Left ventricle myocardium superior (tissue), 1 donor: ENCODE results near the gene POLR3GL. TPM values are rescaled to one million over a fixed set of nuclear protein-coding genes. Genes with fewer than 3 reads are reported as not detected.
"Not testable (repeated sequence)": the region's sequence is repeated elsewhere in the genome, so short reads cannot be mapped to it uniquely, and the experiment has no call there.

Experiments
- ATAC-seq: fragments of 200-7000 bp; cut with Tn5 transposase; one replicate; pipeline ENCODE4 v1.9.1; 2020; ENCODE audit warnings: mild to moderate bottlenecking, moderate library complexity
- DNase-seq: peaks from one replicate; pipeline ENCODE4 v3.0.0-alpha.2; 2020
- intact Hi-C: fragments of 100-400 bp; cut with micrococcal nuclease; formaldehyde crosslinking; loops from one replicate; pipeline ENCODE4 v1.11.0; 2022
- total RNA-seq: library from RNA; stranded (reverse); fragmentation: NEBNext Ultra II Directional; extraction: Animal tissue kit (Norgen Biotek cat#: 25700); gene quantifications from one replicate; pipeline ENCODE4 v1.2.1, GENCODE V29; 2021
- donor health status: DM: no; HTN: yes; CAD: no; lungs with severe emphysema.

The POLR3GL gene
- total RNA-seq, 1 donor from 2014 or later = 44.0 TPM

GRCh38 chr1:146001709-146002108, 37.2 kb downstream of the POLR3GL start:
- DNase-seq (no peak), ATAC-seq (no peak)
- intact Hi-C loops = no loop called here

DNA sequence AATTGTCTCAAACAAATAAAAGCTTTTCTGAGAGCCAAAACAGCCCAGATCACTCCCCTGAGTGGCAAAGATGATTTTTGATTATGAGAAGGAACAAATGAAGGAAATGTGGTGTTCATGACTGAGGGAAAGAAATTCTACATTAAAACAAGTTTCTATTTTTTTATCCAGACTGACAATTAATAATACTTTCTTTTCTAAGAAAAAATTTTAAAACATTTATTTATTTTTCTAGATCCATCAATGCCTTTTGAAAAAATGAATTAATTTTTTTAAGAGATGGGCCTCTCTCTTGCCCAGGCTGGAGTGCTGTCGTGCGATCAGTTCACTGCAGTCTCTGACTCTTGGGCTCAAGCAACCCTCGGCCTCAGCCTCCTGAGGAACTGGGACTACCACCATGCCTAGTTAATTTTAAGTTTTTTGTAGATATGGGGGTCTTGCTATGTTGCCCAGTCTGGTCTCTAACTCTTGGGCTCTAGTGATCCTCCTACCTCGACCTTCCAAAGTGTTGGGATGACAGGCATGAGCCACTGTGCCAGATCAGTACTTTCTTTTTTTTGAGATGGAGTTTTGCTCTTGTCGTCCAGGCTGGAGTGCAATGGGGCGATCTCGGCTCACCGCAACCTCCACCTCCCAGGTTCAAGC, 43.1 kb downstream of the POLR3GL start:
- no peak for DNase-seq
- intact Hi-C loops = no loop called here
- peak; percentile 15 for ATAC-seq

DNA sequence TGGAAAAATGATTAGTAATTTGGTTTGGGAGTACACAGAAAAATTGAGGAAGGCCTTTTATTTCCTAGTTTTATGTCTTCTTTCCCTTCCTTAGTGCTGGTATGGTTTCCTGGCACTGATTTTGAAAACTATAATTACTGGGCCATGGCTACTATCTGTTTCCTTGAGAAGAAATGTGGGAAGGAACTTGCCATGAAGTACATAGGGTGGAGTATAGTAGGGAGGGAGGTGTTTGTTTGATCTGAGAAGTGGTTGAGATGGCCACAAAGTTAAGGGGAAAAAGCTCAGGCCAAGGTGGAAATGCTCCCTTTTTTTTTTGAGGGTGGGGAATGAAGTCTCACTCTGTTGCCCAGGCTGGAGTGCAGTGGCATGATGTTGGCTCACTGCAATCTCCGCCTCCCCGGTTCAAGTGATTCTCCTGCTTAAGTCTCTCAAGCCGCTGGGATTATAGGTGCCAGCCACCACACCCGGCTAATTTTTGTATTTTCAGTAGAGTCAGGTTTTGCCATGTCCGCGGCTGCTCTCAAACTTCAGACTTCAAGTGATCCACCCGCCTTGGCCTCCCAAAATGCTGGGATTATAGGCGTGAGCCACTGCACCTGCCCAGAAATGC, 45.7 kb downstream of the POLR3GL start:
- intact Hi-C loops = loop anchor here (5.0 kb wide), 2 partner anchors 33 to 163 kb away; partner anchors contain the start of gene NUDT17
- ATAC-seq (peak; percentile 33), DNase-seq (no peak)

DNA sequence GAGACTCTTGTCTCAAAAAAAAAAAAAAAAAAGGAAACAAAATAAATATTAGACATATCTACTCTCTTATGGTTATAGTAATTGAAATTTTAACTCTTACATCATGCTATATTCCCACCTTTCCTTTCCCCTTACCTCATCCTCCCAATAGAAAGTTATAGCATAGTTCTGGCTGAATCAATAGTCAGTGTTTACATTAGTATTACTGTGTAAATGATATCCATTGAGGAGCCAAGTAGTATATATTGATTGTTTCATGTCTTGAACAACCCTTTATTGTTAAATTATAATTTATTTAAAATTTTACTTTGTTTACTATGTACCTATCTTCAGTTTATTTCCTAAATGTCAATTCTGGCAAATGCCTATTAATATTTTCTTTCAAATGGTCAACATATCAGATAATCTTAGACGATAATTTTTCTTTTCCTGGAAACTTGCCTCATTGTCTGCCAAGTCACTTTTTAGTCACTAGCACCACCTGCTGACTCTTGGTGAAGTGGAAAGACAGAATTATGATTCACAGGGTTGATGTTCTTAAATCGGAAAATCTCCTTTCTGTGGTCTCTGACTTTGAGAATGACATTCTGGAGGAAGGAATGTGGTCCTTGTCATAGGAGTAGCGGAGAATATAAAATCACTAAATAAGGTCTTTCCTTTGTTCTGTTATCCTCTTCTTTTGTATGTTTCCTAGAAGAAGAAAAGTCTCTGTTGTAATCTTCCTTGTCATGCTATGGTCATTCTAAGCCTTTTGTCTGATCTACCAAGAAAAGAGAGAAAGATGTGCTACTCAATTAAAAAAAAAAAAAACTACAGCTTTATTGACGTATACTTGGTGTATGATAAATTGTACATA, 48.4 kb downstream of the POLR3GL start:
- intact Hi-C loops = loop anchor here (5.0 kb wide), 2 partner anchors 36 to 166 kb away; partner anchors contain the start of gene NUDT17
- ATAC-seq = peak; percentile 29
- DNase-seq = no peak

DNA sequence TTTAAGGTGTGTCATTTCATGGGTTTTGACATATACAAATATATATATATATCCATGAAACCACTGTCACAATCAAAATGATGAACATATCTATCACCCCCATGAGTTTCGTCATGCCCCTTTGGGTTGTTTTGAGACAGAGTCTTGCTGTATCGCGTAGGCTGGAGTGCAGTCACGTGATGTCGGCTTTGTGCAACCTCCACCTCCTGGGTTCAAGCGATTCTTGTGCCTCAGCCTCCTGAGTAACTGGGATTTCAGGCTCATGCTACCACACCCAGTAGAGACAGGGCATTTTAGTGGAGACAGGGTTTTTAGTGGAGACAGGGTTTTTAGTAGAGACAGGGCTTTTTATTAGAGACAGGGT, 49.1 kb downstream of the POLR3GL start:
- DNase-seq (no peak), ATAC-seq (no peak)
- intact Hi-C loops = loop anchor here (5.0 kb wide), 2 partner anchors 36 to 166 kb away; partner anchors contain the start of gene NUDT17

GRCh38 chr1:146016891-146017290, 52.4 kb downstream of the POLR3GL start:
- ATAC-seq = no peak
- intact Hi-C loops = no loop called here
- DNase-seq = no peak

DNA sequence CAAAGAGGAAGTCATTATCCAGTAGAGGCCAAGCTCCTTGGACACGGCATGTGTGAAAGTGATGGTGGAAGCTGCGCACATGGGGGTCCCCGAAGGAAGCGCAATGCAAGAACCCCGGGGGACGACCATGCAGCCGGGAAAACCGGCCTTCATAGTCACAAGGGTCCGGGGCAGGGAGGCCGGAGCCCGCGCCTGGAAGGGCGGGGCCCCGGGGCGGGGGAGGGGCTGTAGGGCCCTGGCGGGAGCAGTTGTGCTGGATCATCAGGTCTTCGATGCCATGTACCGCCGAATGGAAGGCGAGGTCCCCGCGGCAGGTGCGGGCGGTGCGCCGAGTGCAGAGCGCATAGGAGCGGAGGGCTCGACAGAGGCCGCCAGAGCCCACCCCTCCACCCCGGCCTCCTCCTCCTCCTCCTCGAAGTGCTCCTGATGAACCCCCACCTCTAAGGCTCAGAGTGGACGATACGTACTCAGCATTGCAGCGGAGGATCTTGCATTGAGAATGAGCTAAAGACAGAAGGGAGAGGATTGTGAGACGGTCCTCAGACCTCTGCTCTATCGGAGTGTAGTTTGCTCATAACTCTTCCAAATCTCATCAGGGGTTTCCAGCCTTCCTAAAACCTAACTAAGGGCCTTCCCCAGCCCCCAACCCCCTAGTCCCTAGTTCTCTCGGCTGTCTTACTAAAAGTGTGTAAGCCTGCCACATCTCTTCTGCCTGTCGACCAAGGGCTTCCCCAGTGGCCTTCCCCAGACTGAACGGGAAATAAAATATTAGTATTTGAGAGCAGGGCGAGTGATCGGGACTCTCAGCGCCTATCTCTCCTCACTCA, 55.0 kb downstream of the POLR3GL start:
- intact Hi-C loops = no loop called here
- peak; percentile 45 for DNase-seq
- peak; percentile 8 for ATAC-seq

GRCh38 chr1:146020058-146021049, 55.9 kb downstream of the POLR3GL start:
- intact Hi-C loops = no loop called here
- no peak for DNase-seq
- ATAC-seq = peak; percentile 46

- intact Hi-C loops = no loop called here
- DNase-seq (no peak), ATAC-seq (peak; percentile 59)
Observed at GRCh38 chr1:146021050-146021445, 56.6 kb downstream of the POLR3GL start.

DNA sequence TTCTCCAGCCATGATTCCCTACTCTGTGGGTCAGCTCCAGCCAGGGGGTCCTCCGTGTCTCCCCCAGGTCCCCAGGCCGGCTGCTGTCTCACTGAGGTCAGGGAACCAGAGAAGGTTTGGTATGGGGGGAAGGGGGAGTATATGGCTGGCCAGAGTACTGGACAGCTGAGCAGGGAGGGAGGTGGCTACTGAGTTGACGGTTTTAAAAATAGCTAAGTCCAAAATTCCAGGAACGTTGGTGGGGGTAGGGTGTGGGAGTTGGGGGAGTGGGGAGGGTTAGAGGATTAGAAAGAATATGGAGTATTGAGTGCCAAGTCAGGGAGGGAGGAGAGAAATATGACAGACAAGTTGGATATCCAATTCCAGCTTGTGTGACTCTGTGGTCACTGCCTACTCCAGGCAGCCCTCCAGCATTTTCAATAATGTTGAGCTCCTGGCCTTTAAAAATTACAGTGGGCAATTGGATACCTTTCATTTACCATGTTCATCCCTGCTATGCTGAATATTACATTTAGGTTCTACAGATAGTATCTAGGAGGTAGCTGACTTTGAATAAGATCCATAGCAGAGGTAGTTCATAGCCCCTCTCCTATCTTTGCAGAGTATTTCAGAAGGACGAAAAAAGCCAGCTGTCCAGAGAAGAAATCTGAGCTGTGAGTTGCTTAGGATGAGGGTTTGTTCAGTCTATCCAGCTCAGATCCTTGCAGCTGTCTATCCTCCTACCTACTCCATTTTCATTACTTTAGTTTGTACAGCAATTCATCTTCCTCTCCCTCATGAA, 57.3 kb downstream of the POLR3GL start, which contains the start of gene HJV:
Gene HJV, minus strand, starts transcription at position 114 of the 781 bp plus-strand sequence. CDS start 1,504 bp downstream, outside the sequence.
- DNase-seq = no peak
- intact Hi-C loops = no loop called here
- ATAC-seq = peak; percentile 80

DNA sequence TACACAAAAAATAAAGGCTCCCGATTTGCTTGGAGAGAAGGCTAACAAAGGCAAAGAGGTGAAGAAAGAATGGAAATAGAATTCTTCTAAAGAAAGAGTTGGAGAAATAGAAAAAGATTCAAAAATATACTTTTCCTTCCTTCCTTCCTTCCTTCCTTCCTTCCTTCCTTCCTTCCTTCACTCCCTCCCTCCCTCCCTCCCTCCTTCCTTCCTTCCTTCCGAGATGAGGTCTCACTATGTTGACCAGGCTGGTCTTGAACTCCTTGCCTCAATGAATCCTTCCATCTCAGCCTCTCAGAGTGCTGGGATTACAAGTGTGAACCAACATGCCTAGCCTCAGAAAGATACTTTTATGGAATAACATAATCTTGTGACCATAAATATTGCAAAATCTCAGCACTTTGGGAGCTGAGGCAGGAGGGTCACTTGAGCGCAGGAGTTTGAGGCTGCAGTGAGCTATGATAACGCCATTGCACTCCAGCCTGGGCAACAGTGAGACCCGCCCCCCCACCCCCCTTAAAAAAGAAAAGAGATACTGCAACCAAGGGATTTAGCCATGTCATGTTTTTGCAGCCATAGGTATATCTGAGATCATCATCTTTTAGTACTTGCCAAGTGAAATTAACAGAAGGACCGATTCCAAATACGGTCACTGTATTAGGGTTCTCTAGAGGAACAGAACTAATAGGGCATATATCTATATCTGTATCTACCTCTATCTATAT, 58.1 kb downstream of the POLR3GL start:
- ATAC-seq (no peak), DNase-seq (no peak)
- intact Hi-C loops = no loop called here

DNA sequence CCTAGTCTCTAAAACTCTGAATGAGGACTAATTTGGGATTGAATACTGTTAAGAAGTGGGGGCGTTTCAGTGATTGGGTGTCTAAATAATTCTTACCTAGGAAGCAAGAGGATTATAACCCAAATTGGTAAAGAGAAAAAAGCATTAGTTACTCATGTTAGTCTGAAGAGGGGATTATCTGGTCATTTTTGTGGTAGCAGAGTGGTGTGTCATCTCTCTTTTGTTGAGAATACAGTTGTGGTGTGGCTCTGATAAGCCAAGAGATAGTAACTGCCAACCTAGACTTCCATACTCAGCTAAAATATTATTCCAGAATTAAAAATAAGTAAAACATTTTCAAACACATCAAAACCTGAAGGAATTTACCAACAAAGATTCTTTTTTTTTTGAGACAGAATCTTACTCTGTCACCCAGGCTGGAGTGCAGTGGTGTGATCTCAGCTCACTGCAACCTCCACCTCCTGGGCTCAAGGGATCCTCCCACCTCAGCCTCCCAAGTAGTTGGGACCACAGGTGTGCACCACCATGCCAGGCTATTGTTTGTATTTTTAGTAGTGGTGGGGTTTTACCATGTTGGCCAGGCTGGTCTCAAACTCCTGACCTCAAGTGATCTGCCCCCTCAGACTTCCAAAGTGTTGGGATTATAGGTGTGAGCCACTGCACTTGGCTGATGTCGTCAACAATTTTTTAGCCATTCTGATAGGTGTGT, 61.5 kb downstream of the POLR3GL start:
- ATAC-seq, DNase-seq, intact Hi-C loops: not testable (repeated sequence)

GRCh38 chr1:146026650-146027049, 62.2 kb downstream of the POLR3GL start:
- intact Hi-C loops, DNase-seq, ATAC-seq: not testable (repeated sequence)
